Erythroblast (primary cell): ENCODE data around the gene CMSS1.
A peak's percentile ranks its signal among the peaks of the same experiment; 100 is the strongest.
"Not testable (repeated sequence)": the region's sequence is repeated elsewhere in the genome, so short reads cannot be mapped to it uniquely, and the experiment has no call there.

Experiments used
- DNase-seq, 2 experiments: peaks; one replicate each; lab custom pipeline; 2025; lab: John Stamatoyannopoulos, UW
- GATA1 ChIP-seq: IDR thresholded peaks from 2 replicates; pipeline ENCODE4 v1.6.1; 2011; ENCODE audit warnings: low read depth, mild to moderate bottlenecking, control low read depth, low read length, moderate library complexity
- POLR2A ChIP-seq: IDR thresholded peaks from 2 replicates; pipeline ENCODE4 v1.6.1; 2011; ENCODE audit warnings: mild to moderate bottlenecking, low read length

The CMSS1 gene

DNA sequence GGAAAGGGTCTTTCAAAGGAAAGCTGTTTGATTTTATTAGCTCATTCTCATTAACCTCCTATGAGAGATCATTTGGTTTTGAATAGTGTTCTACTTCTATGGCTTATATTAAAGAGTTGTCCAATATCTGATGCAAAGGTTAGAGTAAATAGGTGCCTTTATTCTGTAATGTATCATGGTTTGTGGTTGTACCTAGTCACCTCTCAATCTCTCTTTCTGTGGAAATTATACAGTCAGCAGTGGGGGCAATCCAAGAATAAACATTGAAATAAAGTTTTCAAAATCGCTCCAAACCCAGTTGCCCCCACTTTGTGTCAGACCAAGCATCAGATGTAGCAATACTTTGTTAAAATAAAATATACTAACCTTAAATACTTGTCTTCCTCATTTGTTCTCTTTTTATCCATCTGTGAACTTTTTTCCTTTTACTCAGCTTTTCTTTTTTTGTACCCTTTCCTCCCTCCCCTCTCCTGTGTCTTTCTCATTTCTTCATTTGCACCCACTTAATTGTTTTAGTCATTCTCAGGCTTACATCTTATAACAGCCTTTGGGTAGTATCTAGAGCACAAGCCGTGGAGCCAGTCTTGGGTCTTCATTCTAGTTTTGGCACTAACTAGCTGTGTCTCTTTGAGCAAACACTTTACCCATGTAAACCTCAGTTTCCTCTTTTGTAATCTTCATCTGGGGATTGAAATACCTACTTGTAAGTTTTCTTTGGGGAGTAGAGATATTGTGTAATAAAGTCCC, 16.7 kb downstream of the CMSS1 start:
- no peak for DNase-seq

DNA sequence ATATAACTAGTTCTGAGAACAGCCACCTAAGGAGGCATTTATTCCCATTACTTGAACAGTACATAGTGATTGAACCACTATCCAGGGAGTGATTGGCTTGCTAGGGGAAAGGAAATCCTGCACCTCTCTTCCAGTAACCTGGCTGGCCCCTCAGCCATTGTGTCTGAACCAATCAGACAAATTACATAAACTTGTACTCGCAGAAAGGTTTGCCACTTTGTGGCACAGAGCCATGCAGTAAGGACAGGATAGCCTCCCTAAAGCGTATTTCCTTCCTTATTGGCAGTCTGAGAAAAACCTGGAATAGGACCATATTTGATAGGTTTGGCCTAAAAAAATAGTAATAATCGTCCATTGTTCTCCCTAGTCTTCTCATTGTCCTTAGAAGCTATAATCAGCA, 19.0 kb downstream of the CMSS1 start:
- TF ChIP-seq GATA1 (no peak), POLR2A (no peak)
- no peak for DNase-seq

More for the DNA sequence above, 16.7 kb downstream of the CMSS1 start:
- TF ChIP-seq GATA1 (no peak), POLR2A (no peak)

- DNase-seq: no peak
- TF ChIP-seq GATA1: no peak
Observed at GRCh38 chr3:99837715-99838114, 20.1 kb downstream of the CMSS1 start.

- TF ChIP-seq GATA1 (no peak), POLR2A (no peak)
- no peak for DNase-seq
Observed at GRCh38 chr3:99838755-99839154, 21.1 kb downstream of the CMSS1 start.

- TF ChIP-seq POLR2A (no peak), GATA1 (no peak)
- no peak for DNase-seq
Observed at GRCh38 chr3:99839613-99840012, 22.0 kb downstream of the CMSS1 start.

GRCh38 chr3:99841949-99842348, 24.3 kb downstream of the CMSS1 start:
- DNase-seq: not testable (repeated sequence)

- peak; percentile 47 to 50 for DNase-seq
Observed at GRCh38 chr3:99842826-99843589, 25.3 kb downstream of the CMSS1 start.

GRCh38 chr3:99843590-99844258, 26.1 kb downstream of the CMSS1 start:
- no peak for TF ChIP-seq POLR2A
- TF ChIP-seq GATA1: no peak
- DNase-seq: no peak

More at GRCh38 chr3:99842826-99843589, 25.3 kb downstream of the CMSS1 start:
- TF ChIP-seq POLR2A (no peak), GATA1 (no peak)

DNA sequence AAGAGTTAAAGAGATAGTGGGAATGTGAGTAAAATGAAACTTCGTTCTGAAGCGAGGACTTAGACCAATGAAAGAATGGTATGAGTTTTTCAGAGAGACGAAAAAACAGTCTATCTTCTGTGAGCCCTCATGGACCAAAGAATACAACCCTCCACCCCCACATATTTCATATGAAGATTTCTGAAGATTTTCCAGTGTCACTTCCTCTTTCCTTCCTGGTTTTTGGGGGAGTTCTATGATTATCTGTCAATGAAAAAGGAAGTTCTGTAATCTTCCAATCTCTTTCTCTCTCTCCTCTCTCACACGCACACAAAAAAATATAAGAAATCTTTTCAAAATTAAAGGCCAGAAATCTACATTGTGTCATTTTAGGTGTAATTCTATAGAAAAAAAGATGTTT, 27.7 kb downstream of the CMSS1 start:
- TF ChIP-seq POLR2A: no peak
- TF ChIP-seq GATA1: no peak
- no peak for DNase-seq

- TF ChIP-seq POLR2A (no peak), GATA1 (no peak)
- peak; percentile 21 to 56 for DNase-seq
Observed at GRCh38 chr3:99845999-99846398, 28.3 kb downstream of the CMSS1 start.

DNA sequence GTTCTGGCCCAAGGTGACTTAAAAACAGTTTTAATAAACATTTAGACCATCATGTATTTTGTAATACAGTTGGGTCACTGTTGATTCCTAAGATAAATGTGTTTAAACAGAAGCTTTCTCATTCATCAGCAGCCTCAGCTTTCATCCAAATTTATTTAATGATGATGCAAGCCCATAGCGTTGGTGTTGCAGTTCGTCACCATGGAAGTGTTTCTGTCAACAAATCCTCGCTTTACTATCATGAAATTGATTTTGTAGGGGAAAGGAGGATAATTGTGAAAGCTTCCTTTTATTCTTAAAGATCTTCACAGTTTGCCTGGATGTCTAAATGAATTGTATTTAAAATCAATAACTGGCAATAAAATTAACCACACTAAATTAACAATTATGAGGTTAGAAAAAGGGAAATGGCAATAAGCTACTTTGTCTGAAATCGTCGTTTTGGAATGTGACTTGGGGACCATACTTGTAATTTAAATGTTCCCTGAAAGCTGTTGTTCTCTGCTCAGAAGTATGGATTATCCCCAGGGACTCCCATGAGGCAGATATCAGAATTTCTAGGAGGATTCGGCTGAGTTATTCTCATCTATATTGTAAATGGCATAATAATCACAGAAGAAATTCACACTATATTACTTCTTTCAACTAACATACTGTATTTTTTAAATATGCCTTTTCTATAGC, 29.0 kb downstream of the CMSS1 start:
- TF ChIP-seq GATA1: no peak
- no peak for TF ChIP-seq POLR2A
- DNase-seq: peak; percentile 7 to 24

- TF ChIP-seq POLR2A: no peak
- TF ChIP-seq GATA1: no peak
- DNase-seq: no peak
Observed at GRCh38 chr3:99848433-99848832, 30.8 kb downstream of the CMSS1 start.

DNA sequence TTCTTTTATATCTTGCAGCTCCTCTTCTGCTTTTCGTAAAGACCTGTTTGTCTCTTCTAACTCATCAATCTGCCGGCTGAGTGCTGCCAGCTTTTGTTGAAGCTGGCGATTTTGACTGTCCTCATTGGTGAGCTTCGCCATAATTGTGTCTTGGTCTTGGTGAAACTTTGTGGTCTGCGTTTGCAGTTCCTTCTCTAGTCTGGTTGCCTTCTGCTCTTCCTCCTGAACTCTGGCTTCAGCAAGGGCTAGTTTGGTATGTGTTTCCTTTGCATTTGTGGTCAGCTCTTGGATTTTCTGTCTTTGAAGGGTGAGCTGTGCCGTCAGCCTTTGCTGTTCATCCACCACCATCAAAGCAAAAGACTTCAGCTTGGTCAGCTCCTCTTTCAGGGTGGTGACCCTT, 32.9 kb downstream of the CMSS1 start:
- no peak for DNase-seq
- no peak for TF ChIP-seq POLR2A
- no peak for TF ChIP-seq GATA1
